NB4 (cell line): Measurements from ENCODE around the gene FLT1.

ENCODE experiments used
- DNase-seq: peaks from one replicate; pipeline ENCODE4 v3.0.0; 2010; ENCODE audit warnings: low read depth
- H3K4me3 ChIP-seq: one replicate; pipeline ENCODE4 v1.5.1; 2011; ENCODE audit warnings: mild to moderate bottlenecking, low read depth, low read length, moderate library complexity
- MYC ChIP-seq: IDR thresholded peaks from 2 replicates; pipeline ENCODE4 v1.6.1; 2011; ENCODE audit warnings: low read depth, low read length
- POLR2A ChIP-seq: IDR thresholded peaks from 2 replicates; pipeline ENCODE4 v1.6.1; 2011; ENCODE audit warnings: mild to moderate bottlenecking; ENCODE audit not compliant: insufficient read length; ENCODE audit errors: extremely low read depth
- TF ChIP-seq, protein P1 (sequence below): IDR thresholded peaks from 2 replicates; pipeline ENCODE4 v1.6.1; 2011; ENCODE audit warnings: low read depth, low read length
- TF ChIP-seq, protein P2 (sequence below): IDR thresholded peaks from one replicate; pipeline ENCODE4 v1.5.1; 2012; ENCODE audit warnings: low read depth, low read length

The FLT1 gene

DNA sequence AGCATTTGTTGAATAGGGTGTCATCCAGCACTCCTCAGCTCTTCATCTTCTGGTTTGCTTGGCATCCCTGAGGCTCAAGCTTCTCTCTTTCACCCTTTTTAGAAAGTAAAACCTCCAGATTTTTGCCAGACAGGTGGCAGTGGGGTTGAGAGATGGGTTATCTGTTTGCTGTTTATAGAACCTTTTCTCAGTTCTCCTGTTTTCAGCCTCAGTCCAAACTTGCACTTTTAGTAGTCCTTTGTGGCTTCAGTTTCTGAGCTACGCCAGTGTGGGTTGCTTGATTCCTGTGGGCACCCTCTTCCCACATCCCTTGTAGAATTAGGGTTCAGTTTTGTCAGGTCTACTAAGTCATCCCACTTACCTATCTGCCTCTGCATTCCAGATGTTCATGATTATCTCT is 208.7 kb downstream of the FLT1 start:
- DNase-seq: no peak
- no peak overlapping the region for H3K4me3 ChIP-seq
- TF ChIP-seq POLR2A (no peak), MYC (no peak)
- TF ChIP-seq, protein P1, sequence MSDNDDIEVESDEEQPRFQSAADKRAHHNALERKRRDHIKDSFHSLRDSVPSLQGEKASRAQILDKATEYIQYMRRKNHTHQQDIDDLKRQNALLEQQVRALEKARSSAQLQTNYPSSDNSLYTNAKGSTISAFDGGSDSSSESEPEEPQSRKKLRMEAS: no peak
- TF ChIP-seq, protein P2, sequence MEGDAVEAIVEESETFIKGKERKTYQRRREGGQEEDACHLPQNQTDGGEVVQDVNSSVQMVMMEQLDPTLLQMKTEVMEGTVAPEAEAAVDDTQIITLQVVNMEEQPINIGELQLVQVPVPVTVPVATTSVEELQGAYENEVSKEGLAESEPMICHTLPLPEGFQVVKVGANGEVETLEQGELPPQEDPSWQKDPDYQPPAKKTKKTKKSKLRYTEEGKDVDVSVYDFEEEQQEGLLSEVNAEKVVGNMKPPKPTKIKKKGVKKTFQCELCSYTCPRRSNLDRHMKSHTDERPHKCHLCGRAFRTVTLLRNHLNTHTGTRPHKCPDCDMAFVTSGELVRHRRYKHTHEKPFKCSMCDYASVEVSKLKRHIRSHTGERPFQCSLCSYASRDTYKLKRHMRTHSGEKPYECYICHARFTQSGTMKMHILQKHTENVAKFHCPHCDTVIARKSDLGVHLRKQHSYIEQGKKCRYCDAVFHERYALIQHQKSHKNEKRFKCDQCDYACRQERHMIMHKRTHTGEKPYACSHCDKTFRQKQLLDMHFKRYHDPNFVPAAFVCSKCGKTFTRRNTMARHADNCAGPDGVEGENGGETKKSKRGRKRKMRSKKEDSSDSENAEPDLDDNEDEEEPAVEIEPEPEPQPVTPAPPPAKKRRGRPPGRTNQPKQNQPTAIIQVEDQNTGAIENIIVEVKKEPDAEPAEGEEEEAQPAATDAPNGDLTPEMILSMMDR: no peak

DNA sequence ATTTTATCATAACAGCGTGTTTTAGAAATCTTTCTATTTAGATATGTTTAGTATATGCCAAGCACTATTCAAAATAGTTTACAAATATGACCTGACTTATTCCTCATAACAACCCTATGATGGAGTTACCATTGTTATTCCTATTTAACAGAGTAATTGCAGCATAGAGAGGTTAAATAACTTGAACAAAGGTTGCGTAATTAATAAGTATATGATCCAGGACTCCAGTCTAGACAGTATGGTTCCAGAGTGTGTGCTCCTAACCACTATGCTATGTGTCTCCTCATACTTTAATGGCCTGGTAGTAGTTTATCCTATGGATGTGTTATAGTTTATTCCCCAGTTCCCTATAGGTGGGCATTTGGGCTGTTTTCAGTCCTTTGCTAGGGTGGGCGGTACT is 211.3 kb downstream of the FLT1 start:
- TF ChIP-seq, protein P2: no peak
- TF ChIP-seq POLR2A: no peak
- TF ChIP-seq MYC: no peak
- TF ChIP-seq, protein P1: no peak
- DNase-seq: no peak

DNA sequence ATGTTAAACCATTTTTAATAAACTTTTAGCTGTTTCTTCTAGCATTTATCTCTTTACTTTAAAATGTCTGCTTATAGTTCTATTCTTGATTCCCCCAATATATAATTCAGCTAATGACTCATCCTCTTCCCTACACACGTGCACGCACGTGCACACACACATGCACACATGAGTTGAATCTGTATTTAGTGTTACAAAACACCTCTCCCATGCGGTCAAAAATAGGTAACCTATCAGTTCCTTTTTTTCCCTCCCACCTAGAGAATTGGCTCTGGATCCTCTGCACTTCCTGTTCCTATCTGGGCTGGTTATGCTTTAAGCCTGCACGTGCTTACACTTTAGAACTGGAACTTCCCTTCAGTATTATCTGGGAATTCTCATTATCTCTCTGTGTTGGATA is 212.5 kb downstream of the FLT1 start:
- TF ChIP-seq, protein P2: no peak
- TF ChIP-seq POLR2A: no peak
- TF ChIP-seq, protein P1: no peak
- no peak for TF ChIP-seq MYC
- no peak overlapping the region for H3K4me3 ChIP-seq
- DNase-seq: no peak

More for the DNA sequence above, 211.3 kb downstream of the FLT1 start:
- H3K4me3 ChIP-seq: no peak overlapping the region

DNA sequence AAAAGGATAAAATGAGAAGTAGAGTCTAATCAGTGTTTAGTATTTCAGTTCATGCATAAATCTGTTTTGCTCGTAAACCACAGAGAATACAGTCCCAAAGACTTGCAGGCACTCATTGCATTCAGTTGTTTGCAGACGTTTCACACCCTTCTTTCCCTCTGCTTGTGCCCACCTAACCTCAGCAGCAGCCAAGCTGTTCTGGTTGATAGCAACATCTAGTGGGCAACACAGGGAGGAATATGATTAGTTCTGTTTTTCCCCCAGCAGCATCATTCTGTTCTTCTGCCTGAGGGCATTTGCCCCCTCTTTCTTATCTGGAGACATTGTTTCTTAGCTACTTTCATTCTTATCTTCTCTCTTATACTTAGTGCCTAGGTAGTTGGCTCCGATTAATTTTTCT is 221.0 kb downstream of the FLT1 start:
- TF ChIP-seq, protein P2: no peak
- TF ChIP-seq MYC: no peak
- TF ChIP-seq, protein P1: no peak
- peak; percentile 46 for DNase-seq
- H3K4me3 ChIP-seq: no peak overlapping the region

DNA sequence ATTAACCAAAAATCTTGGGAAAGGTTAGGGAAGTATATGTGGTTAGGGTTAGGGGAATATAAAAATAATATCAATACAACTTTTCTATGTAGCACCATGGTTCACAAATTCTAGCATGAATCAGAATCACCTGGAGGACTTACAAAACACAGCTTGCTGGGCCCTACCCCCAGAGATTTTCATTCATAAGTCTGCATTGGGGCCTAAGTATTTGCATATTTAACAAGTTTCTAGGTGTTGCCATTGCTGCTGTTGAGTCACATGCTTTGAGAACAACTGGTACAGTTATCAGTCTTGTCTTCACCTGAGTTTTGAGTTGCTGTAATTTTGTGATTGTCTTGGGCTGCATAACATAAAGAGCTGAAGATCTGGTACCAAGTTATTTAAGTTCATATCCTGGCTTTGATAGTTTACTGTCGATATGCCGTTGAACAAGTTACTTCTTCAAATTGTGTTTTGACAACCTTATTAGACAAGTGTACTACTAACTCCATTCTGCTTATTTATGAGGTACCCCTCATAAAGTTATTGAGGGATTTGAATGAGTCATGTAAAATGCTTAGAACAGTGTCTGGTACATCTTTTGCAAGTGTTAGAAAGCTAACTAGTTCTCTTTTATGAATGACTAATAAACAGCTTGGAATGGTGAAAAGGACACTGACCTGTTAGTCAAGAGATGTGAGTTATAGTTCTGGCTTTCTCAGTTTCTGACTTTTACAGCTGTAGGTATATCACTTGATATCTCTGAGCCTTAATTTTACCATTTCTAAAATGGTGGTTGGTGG is 223.7 kb downstream of the FLT1 start:
- TF ChIP-seq MYC: no peak
- TF ChIP-seq POLR2A: no peak
- TF ChIP-seq, protein P2: no peak
- TF ChIP-seq, protein P1: no peak
- peak; percentile 54 for DNase-seq
- H3K4me3 ChIP-seq: no peak overlapping the region
